Stimulated activated CD4-positive, alpha-beta T cell treated with anti-CD3 and anti-CD28 coated beads, Interleukin-4, amount 100 ng/mL, for 1 hour (primary cell): ENCODE data around the gene TRAPPC12.

Experiments used
- DNase-seq: peaks from one replicate; pipeline ENCODE4 v3.0.0-alpha.2; 2020

TRAPPC12 gene

DNA sequence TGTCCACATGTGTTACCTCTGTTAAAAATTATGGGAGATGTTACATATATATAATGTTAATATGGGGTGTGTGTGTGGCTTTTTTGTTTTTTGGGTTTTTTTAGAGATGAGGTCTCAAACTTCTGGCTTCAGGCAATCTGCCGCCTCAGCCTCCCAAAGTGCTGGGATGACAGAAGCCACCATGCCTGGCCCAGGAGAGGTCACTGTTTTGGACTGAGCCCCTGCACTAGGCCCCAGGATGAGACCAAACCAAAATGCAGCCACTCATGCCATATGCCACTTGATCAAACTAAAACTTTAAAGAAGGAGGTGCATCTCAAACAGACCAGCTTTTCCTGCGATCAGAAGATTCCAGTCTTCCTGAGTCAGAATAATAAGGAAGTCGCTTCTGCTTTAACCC, 137.3 kb downstream of the TRAPPC12 start:
- DNase-seq: no peak

GRCh38 chr2:3517948-3518495, 138.5 kb downstream of the TRAPPC12 start:
- no peak for DNase-seq

DNA sequence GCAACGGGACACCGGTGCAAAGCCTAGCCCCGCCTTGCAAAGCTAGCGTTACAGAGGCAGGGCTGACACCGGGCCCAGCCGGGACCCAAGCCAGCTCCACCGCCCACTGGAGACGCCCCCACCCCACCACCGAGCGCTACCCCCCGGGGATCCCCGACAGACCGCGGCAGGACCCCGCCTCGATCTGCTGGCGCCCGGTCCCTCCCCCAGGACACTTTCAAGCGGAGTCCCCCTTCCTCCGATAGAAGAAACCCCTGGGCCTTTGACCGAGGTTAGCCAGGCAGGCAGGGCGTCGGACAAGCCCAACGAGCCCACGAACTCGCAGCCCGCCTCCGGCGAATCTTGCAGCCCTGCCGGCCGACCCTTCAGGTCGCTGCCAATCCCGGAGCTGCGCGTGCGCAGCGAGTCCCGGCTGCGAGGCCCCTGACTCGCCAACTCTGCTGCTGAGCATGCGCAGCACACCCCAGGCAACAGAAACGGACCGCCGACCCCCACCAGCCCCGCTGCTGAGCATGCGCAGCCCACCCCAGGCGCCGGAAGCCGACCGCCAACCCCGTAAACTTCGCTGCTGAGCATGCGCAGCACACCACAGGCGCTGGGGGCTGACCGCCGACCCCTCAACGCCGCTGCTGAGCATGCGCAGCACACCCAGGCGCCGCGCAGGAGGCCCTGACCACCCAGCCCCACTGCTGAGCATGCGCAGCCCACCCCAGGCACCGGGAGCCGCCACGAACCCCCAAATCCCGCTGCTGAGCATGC, 139.2 kb downstream of the TRAPPC12 start:
- peak; percentile 98 for DNase-seq

DNA sequence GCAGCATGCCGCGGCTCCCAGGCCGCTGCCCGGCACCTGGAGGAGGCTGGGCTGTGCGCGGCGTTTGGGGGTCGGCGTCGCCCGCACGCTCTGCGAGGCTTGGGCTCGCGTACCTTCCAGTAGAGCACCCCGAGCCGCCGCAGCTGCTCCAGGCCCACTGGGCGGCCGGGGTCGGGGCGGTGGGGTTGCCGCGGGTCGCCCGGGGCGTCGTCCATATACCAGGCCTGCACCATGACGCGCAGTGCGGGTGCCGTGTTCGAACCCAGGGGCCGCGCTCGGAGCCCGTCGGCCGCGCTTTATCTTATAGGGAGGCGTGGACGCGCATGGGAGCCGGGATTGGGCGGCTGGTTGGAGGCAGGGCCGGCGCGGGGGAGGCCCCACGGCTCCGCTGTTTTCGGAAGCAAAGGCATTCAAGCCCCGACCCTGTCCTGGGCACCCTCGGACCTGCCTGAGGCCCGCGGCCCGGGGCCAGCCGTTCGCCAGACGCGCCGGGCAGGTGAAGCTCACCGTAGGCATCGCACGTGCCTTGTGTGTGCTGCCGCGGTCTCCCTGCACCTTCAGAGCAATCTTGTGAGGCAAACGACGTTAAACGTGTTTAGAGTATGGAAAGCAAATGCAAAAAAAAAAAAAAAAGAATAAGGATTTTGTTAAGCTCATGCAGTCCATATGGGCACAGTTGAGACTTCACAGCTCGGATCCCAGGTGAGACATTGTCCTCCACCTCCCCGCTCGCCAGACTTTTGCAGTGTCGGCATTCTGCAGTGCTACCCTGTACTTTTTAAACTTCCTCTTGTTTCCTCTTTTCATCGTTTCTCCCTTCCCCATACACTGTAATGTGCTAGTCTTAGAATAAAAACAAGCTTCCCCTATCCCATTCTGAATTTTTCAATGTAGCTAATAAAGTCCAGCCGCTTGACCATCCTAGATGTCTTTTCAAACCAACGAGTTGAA, 140.0 kb downstream of the TRAPPC12 start, which contains the start of gene ADI1:
ADI1 (minus strand) TSS at position 277 of the 951 bp plus-strand sequence; CDS start at position 233, 44 bp downstream.
- peak; percentile 79 for DNase-seq

DNA sequence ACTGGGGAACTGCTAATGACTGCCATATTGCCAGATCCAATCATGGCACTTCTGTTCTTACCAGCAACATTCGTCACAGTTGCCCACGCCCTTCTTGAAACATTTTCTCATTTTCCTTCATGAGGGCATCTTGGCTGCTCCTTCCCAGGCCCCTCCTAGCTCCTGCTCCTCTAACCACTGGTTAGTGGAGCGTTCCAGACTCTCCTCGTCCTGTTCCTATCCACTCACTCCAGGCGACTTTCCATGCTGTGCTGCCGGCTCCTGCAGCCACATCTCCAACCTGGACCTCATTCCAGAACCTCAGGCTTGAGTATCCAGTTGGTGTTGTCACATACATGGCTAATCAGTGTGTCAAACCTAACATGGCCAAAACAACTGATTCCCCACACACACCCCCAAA, 141.1 kb downstream of the TRAPPC12 start:
- no peak for DNase-seq

- no peak for DNase-seq
Measured at GRCh38 chr2:3522961-3523421, 143.5 kb downstream of the TRAPPC12 start.

DNA sequence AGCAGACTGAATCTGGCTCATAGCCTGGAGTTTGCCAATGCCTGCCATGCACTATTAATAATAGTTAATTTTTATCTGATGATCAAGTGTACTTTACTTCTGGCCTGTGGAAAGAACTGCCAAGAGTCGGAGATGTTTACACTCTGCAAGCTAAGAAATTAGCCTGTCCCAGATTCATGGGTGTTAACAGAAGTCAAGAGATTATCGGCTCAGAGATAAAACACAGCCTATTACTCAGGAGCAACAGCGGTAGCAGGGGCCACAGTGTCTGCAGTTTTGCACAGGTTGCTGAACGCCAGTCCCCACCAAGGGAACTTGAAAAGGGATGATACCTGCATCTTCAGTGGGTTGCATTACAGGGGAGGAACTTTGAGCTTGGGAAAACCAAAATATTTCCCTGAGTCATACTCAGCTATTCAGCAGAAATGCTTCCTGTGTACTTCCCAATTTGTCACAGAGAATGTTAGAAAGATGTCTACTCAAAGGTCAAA, 144.1 kb downstream of the TRAPPC12 start:
- no peak for DNase-seq

GRCh38 chr2:3526871-3527270, 147.4 kb downstream of the TRAPPC12 start:
- DNase-seq: no peak

DNA sequence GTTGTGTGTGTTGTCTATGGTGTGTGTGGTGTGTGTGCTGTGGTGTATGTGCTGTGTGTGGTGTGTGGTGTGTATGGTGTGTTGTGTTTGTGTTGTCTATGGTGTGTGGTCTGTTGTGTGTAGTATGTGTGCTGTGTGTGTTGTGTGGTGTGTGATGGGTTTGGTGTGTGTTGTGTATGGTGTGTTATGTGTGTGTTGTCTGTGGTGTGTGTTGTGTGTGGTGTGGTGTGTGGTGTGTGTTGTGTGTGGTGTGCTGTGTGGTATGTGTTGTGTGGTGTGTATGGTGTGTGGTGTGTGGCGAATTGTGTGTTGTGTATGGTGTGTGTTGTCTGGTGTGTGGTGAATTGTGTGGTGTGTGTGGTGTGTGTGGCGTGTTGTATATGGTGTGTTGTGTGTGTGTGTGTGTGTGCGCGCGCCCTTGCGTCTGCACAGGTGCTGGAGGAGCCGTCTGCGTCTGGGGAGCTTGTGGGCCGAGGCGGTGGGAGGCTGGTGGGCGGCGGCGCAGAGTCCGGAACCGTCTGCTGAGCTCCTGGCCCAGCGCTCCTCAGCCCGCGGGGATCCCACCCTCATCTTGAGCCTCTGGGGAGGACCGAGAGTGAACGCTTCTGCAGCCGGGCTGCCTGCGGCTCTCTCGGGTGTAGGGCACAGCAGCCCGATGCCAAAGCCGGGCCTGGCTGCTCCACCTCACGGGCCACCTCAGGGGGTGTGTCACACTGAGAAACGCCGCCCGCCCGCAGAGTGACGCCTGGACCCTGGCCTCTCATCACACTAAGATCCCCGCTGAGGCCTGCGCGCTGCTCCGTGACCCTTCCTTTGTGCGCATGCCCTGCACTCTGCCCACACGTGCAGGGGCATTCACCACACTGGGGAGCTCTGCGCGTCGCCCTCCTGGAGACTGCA, 148.6 kb downstream of the TRAPPC12 start:
- no peak for DNase-seq
